Activated naive CD8-positive, alpha-beta T cell treated with anti-CD3 and anti-CD28 coated beads, Interleukin-2, amount 50 U/mL, for 24 hours (primary cell): ENCODE measurements around the gene PRPS1.
A peak's percentile ranks its signal among the peaks of the same experiment; 100 is the strongest.
"Not testable (repeated sequence)": the region's sequence is repeated elsewhere in the genome, so short reads cannot be mapped to it uniquely, and the experiment has no call there.

Experiments used
- ATAC-seq: fragments of 150-1000 bp; cut with Tn5 transposase; one replicate; pipeline ENCODE4 v1.10.0; 2021
- DNase-seq: peaks from one replicate; pipeline ENCODE4 v3.0.0; 2021
- H3K27ac Mint-ChIP-seq: one replicate; pipeline ENCODE4 v1.8.0; 2021; ENCODE audit warnings: mild to moderate bottlenecking, mixed read lengths
- H3K27me3 Mint-ChIP-seq: one replicate; pipeline ENCODE4 v1.8.0; 2021; ENCODE audit warnings: mixed read lengths
- H3K36me3 Mint-ChIP-seq: one replicate; pipeline ENCODE4 v1.8.0; 2021; ENCODE audit warnings: low read depth, mixed read lengths
- H3K4me1 Mint-ChIP-seq: one replicate; pipeline ENCODE4 v1.8.0; 2021; ENCODE audit warnings: mixed read lengths
- H3K4me3 Mint-ChIP-seq: one replicate; pipeline ENCODE4 v1.8.0; 2021; ENCODE audit warnings: mild to moderate bottlenecking, moderate library complexity, mixed read lengths
- H3K9me3 Mint-ChIP-seq: one replicate; pipeline ENCODE4 v1.8.0; 2021; ENCODE audit warnings: mixed read lengths

The PRPS1 gene

GRCh38 chrX:107675823-107676555 is 47.7 kb downstream of the PRPS1 start:
- ATAC-seq (no peak), DNase-seq (no peak)
- Mint-ChIP-seq H3K36me3 (no peaks in the 10 kb centered on the region), H3K27ac (peak overlapping the region; percentile 86), H3K27me3 (no peaks in the 10 kb centered on the region), H3K9me3 (no peaks in the 10 kb centered on the region), H3K4me1 (peaks cover 66% of the 10 kb centered on the region), H3K4me3 (peak overlapping the region; percentile 85)

- H3K9me3 Mint-ChIP-seq = no peaks in the 10 kb centered on the region
- DNase-seq (peak; percentile 52), ATAC-seq (peak; percentile 18)
- peaks cover 66% of the 10 kb centered on the region for H3K4me1 Mint-ChIP-seq
- H3K4me3 Mint-ChIP-seq = peak overlapping the region; percentile 85
- no peaks in the 10 kb centered on the region for H3K27me3 Mint-ChIP-seq
- H3K36me3 Mint-ChIP-seq = no peaks in the 10 kb centered on the region
- peak overlapping the region; percentile 86 for H3K27ac Mint-ChIP-seq
Observed at GRCh38 chrX:107676559-107677378, 48.5 kb downstream of the PRPS1 start.

- Mint-ChIP-seq H3K27me3 (no peaks in the 10 kb centered on the region), H3K4me3 (peak overlapping the region; percentile 85), H3K36me3 (no peaks in the 10 kb centered on the region), H3K4me1 (peaks cover 62% of the 10 kb centered on the region), H3K9me3 (no peaks in the 10 kb centered on the region), H3K27ac (peak overlapping the region; percentile 86)
- ATAC-seq = no peak
- DNase-seq = no peak
Observed at GRCh38 chrX:107677501-107677901, 49.2 kb downstream of the PRPS1 start.

- no peaks in the 10 kb centered on the region for H3K36me3 Mint-ChIP-seq
- DNase-seq = no peak
- no peaks in the 10 kb centered on the region for H3K27me3 Mint-ChIP-seq
- peak overlapping the region; percentile 21 for H3K4me3 Mint-ChIP-seq
- peak overlapping the region; percentile 86 for H3K27ac Mint-ChIP-seq
- no peaks in the 10 kb centered on the region for H3K9me3 Mint-ChIP-seq
- ATAC-seq = no peak
- peaks cover 58% of the 10 kb centered on the region for H3K4me1 Mint-ChIP-seq
Observed at GRCh38 chrX:107677909-107678308, 49.6 kb downstream of the PRPS1 start.

GRCh38 chrX:107678957-107679740 is 50.8 kb downstream of the PRPS1 start:
- Mint-ChIP-seq H3K9me3 (no peaks in the 10 kb centered on the region), H3K36me3 (no peaks in the 10 kb centered on the region), H3K4me3 (no peak overlapping the region), H3K4me1 (peaks cover 53% of the 10 kb centered on the region), H3K27ac (no peak overlapping the region), H3K27me3 (no peaks in the 10 kb centered on the region)
- ATAC-seq = no peak
- peak; percentile 64 for DNase-seq

- Mint-ChIP-seq H3K4me1 (peaks cover 61% of the 10 kb centered on the region), H3K9me3 (no peaks in the 10 kb centered on the region), H3K36me3 (no peaks in the 10 kb centered on the region), H3K4me3 (no peak overlapping the region), H3K27ac (no peak overlapping the region), H3K27me3 (no peaks in the 10 kb centered on the region)
- DNase-seq (no peak), ATAC-seq (no peak)
Observed at GRCh38 chrX:107682256-107682655, 53.9 kb downstream of the PRPS1 start.

- H3K36me3 Mint-ChIP-seq = no peaks in the 10 kb centered on the region
- H3K27ac Mint-ChIP-seq = no peak overlapping the region
- no peak for ATAC-seq
- DNase-seq = no peak
- H3K27me3 Mint-ChIP-seq = no peaks in the 10 kb centered on the region
- no peak overlapping the region for H3K4me3 Mint-ChIP-seq
- peaks cover 52% of the 10 kb centered on the region for H3K4me1 Mint-ChIP-seq
- H3K9me3 Mint-ChIP-seq = no peaks in the 10 kb centered on the region
Observed at GRCh38 chrX:107683124-107683895, 55.0 kb downstream of the PRPS1 start.

GRCh38 chrX:107683931-107684330 is 55.6 kb downstream of the PRPS1 start:
- ATAC-seq (no peak), DNase-seq (no peak)
- Mint-ChIP-seq H3K4me3 (no peak overlapping the region), H3K27me3 (no peaks in the 10 kb centered on the region), H3K4me1 (peaks cover 45% of the 10 kb centered on the region), H3K9me3 (no peaks in the 10 kb centered on the region), H3K27ac (no peak overlapping the region), H3K36me3 (no peaks in the 10 kb centered on the region)

GRCh38 chrX:107684956-107685385 is 56.7 kb downstream of the PRPS1 start:
- no peaks in the 10 kb centered on the region for H3K9me3 Mint-ChIP-seq
- H3K27me3 Mint-ChIP-seq = no peaks in the 10 kb centered on the region
- H3K4me1 Mint-ChIP-seq = peaks cover 39% of the 10 kb centered on the region
- H3K27ac Mint-ChIP-seq = no peak overlapping the region
- no peaks in the 10 kb centered on the region for H3K36me3 Mint-ChIP-seq
- peak; percentile 78 for ATAC-seq
- DNase-seq = peak; percentile 18
- H3K4me3 Mint-ChIP-seq = no peak overlapping the region

GRCh38 chrX:107685586-107685985 is 57.3 kb downstream of the PRPS1 start:
- peaks cover 35% of the 10 kb centered on the region for H3K4me1 Mint-ChIP-seq
- not testable (repeated sequence) for H3K27me3 Mint-ChIP-seq, H3K36me3 Mint-ChIP-seq, H3K9me3 Mint-ChIP-seq, DNase-seq, ATAC-seq, H3K27ac Mint-ChIP-seq, H3K4me3 Mint-ChIP-seq

- H3K27ac Mint-ChIP-seq = no peak overlapping the region
- no peaks in the 10 kb centered on the region for H3K27me3 Mint-ChIP-seq
- no peaks in the 10 kb centered on the region for H3K36me3 Mint-ChIP-seq
- peaks cover 37% of the 10 kb centered on the region for H3K4me1 Mint-ChIP-seq
- DNase-seq (no peak), ATAC-seq (no peak)
- H3K9me3 Mint-ChIP-seq = no peaks in the 10 kb centered on the region
- H3K4me3 Mint-ChIP-seq = no peak overlapping the region
Observed at GRCh38 chrX:107686026-107686425, 57.7 kb downstream of the PRPS1 start.

- H3K9me3 Mint-ChIP-seq = no peaks in the 10 kb centered on the region
- H3K27me3 Mint-ChIP-seq = no peaks in the 10 kb centered on the region
- DNase-seq = no peak
- peaks cover 39% of the 10 kb centered on the region for H3K4me1 Mint-ChIP-seq
- H3K27ac Mint-ChIP-seq = no peak overlapping the region
- H3K36me3 Mint-ChIP-seq = no peaks in the 10 kb centered on the region
- H3K4me3 Mint-ChIP-seq = no peak overlapping the region
- no peak for ATAC-seq
Observed at GRCh38 chrX:107686792-107687191, 58.5 kb downstream of the PRPS1 start.

- Mint-ChIP-seq H3K9me3 (no peaks in the 10 kb centered on the region), H3K4me3 (no peak overlapping the region), H3K36me3 (no peaks in the 10 kb centered on the region), H3K27ac (no peak overlapping the region), H3K4me1 (peaks cover 39% of the 10 kb centered on the region), H3K27me3 (no peaks in the 10 kb centered on the region)
- ATAC-seq = no peak
- no peak for DNase-seq
Observed at GRCh38 chrX:107687445-107687844, 59.1 kb downstream of the PRPS1 start.

GRCh38 chrX:107691024-107691448 is 62.7 kb downstream of the PRPS1 start:
- Mint-ChIP-seq H3K36me3 (no peaks in the 10 kb centered on the region), H3K27me3 (no peaks in the 10 kb centered on the region), H3K27ac (no peak overlapping the region), H3K4me3 (no peak overlapping the region), H3K9me3 (no peaks in the 10 kb centered on the region), H3K4me1 (peaks cover 17% of the 10 kb centered on the region)
- DNase-seq (no peak), ATAC-seq (no peak)
